Activated T-cell treated with anti-CD3 and anti-CD28 coated beads, Interleukin-2, amount 50 U/mL, for 24 hours (primary cell): Measurements from ENCODE around the gene HTRA2.
A peak's percentile ranks its signal among the peaks of the same experiment; 100 is the strongest.

ENCODE experiments used
- DNase-seq: peaks from one replicate; pipeline ENCODE4 v3.0.0-alpha.2; 2020
- H3K27ac Mint-ChIP-seq: 2 replicates; pipeline ENCODE4 v1.8.0; 2020; ENCODE audit warnings: mild to moderate bottlenecking, mixed read lengths
- H3K27me3 Mint-ChIP-seq: 2 replicates; pipeline ENCODE4 v1.8.0; 2020; ENCODE audit warnings: mixed read lengths
- H3K36me3 Mint-ChIP-seq: 2 replicates; pipeline ENCODE4 v1.8.0; 2020; ENCODE audit warnings: low read depth, mixed read lengths
- H3K4me1 Mint-ChIP-seq: 2 replicates; pipeline ENCODE4 v1.8.0; 2020; ENCODE audit warnings: low read depth, mixed read lengths
- H3K4me3 Mint-ChIP-seq: 2 replicates; pipeline ENCODE4 v1.8.0; 2020; ENCODE audit warnings: mild to moderate bottlenecking, moderate library complexity, mixed read lengths
- H3K9me3 Mint-ChIP-seq: 2 replicates; pipeline ENCODE4 v1.8.0; 2020; ENCODE audit warnings: mixed read lengths

HTRA2 gene

DNA sequence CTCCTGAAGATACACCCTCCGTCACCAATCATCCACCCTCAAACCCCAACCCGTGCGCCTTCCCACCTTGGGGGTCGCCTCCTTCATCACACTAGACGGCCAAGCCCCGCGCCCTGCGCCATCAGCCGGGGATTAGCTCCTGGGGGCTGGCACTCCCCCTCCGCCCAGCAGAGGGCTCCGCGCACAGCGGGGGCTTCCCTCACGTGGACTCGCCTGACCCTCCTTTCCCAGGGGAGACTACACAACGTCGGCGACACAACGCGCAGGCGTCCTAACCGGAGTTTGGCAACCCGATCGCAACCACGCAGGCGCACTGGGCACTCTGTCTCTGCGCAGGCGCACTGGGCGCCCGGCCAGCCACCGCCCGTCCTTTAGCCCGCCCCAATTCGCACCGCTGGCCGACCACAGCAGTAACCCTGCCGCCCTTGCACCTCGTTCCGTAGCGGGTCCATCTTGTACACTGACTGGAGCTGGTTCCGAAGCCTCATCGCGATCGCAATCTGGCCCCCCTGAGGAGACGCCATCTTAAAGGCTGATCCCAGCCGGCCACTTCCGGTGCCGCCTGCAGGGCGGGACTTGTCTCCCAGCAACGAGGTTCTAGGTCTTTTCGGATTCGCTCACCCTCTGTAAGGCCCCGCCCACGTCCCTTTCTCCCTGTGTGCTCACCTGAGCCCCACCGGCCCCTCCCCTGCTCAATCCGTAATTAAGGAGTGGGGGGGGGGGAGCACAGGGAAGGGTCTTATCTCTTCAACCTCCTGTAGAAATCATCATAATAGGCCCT lies 22.4 kb upstream of the HTRA2 start, which contains the start of gene PCGF1:
Gene PCGF1, minus strand, starts transcription at position 551 of the 781 bp plus-strand sequence. Its CDS starts 27 bp downstream, at position 524.
- peaks cover 55% of the 10 kb centered on the region for H3K27me3 Mint-ChIP-seq
- peaks cover 60% of the 10 kb centered on the region for H3K4me1 Mint-ChIP-seq
- peak within 1 kb of the TSS; percentile 99 for H3K27ac Mint-ChIP-seq
- H3K36me3 Mint-ChIP-seq: peaks cover 35% of the 10 kb centered on the region
- peak; percentile 99 for DNase-seq
- no peaks in the 10 kb centered on the region for H3K9me3 Mint-ChIP-seq
- peak within 1 kb of the TSS; percentile 93 for H3K4me3 Mint-ChIP-seq

DNA sequence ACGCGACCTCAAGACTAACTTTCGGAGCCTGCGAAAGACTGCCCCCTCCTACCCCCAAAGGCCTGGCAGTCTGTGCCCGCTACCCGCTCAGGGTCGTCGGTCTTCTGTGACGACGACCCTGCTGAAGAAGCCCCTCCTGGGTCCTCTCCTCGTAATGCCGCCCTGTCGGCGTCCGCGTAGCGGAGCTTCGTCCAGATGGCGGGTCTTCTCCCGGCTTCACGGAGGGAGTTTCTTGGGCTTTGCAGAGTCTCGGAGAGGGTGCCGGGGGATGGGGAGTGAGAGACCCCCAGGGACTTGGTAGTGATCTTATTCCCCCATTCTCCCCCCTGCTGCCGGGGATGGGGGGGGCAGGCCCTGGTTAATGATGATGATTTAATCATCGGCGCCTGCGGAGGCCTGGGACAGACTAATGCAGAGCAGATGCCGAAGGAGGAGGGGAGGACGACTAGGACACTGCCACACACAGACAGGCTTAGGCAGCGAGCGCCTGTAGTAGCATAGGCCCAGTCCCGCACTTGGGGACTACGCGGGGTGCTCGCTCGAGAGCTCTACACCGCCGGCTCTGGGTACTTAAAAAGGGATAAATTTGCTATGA lies 21.7 kb upstream of the HTRA2 start:
- Mint-ChIP-seq H3K4me3 (peak overlapping the region; percentile 93), H3K4me1 (peaks cover 53% of the 10 kb centered on the region), H3K27me3 (peaks cover 55% of the 10 kb centered on the region), H3K27ac (peak overlapping the region; percentile 99), H3K36me3 (peaks cover 35% of the 10 kb centered on the region), H3K9me3 (no peaks in the 10 kb centered on the region)
- no peak for DNase-seq

DNA sequence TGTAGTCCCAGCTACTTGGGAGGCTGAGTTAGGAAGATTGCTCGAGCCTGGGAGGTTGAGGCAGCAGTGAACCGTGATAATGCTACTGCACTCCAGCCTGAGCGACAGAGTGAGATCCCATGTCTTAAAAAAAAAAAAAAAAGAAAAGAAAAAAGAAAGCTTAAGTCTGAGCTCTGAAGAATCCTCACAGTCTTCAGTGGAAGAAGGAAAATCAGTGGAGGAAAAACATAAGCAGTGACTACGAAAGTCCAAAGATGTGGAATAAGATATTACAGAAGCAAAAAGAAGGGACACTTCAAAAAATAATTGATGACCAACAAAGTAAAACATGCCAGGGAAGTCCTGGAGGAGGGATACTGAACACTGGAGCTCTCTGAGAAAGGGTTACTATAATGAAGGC lies 19.5 kb upstream of the HTRA2 start:
- Mint-ChIP-seq H3K27me3 (peaks cover 46% of the 10 kb centered on the region), H3K4me3 (no peak overlapping the region), H3K9me3 (no peaks in the 10 kb centered on the region), H3K36me3 (peaks cover 23% of the 10 kb centered on the region), H3K4me1 (peaks cover 45% of the 10 kb centered on the region), H3K27ac (no peak overlapping the region)
- DNase-seq: no peak

DNA sequence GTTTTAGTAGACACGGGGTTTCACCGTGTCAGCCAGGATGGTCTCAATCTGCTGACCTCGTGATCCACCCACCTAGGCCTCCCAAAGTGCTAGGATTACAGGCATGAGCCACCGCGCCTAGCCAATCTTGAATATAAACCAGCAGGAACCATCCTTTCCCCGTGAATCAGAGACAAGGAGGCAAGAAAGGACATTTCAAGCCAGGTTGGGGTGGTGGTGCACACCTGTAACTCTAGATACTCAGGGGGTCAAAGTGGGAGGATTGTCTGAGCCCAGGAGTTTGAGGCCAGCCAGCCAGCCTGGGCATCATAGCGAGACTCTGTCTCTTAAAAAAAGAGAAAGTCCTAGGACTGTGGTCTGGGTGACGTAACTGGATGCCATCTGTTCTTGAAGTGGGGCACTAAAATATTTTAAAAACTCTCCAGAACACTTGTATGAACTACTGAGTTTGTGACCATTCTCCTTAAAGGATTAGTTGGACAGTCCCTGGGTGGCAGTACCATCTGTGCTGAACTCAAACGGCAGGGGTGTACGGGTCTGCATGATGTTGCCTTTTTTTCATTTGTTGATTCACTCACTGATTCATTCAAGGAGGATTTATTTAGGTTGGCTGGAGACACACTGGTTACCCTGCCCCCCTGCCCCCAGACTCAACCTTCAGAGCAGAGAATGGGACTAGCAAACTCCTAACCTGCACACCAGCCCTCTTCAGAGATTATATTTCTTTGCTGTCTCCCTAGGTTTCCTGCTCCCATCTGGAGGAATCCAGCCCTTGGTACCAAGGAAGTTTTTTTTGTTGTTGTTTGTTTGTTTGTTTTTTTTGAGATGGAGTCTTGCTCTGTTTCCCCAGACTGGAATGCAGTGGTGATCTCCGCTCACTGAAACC lies 18.4 kb upstream of the HTRA2 start:
- Mint-ChIP-seq H3K9me3 (no peaks in the 10 kb centered on the region), H3K4me3 (no peak overlapping the region), H3K27ac (no peak overlapping the region), H3K4me1 (peaks cover 44% of the 10 kb centered on the region), H3K36me3 (peaks cover 14% of the 10 kb centered on the region), H3K27me3 (peaks cover 51% of the 10 kb centered on the region)
- no peak for DNase-seq

DNA sequence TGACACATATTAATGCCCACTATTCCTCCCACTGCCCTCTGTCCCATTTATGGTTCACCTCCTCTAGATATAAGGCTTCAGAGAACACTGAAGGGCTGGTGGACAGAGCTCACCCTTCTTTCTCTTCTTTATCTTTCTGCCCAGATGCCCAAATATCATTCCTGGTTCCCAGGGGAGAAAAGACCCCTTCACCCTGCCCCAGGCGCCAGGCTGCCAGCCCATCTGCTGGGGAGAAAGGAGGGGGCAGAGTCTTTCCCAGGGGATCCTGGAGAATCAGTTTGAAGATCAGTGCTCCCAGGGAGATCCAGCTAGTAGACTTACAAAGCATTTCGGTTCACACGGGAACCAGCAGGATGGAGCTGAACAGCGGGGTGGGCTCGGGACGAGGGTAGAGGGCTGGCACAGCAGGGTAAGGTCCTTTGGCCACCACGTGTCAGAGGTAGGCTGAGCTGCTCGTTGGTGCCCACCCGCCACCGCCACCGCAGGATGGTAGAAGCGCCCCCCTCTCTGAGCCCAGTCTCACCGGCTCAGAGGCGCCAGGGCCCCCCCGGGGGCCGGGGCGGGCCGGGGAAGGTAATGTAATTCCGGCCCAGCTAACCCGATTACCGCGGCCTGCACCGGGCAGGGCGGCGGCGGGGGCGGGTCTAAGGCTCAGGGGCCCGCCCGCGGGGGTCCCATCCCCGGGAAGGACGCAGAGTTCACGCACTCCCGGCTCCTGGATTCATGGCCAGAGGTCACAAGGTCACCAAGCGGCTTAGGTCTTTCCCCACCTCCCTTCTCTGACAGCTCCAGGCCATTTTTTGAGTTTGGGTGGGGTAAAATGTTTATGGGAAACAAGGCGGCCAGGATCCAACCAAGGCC lies 16.8 kb upstream of the HTRA2 start:
- Mint-ChIP-seq H3K27me3 (peaks cover 63% of the 10 kb centered on the region), H3K27ac (no peak overlapping the region), H3K4me3 (no peak overlapping the region), H3K36me3 (no peaks in the 10 kb centered on the region), H3K9me3 (no peaks in the 10 kb centered on the region), H3K4me1 (peaks cover 37% of the 10 kb centered on the region)
- DNase-seq: no peak

DNA sequence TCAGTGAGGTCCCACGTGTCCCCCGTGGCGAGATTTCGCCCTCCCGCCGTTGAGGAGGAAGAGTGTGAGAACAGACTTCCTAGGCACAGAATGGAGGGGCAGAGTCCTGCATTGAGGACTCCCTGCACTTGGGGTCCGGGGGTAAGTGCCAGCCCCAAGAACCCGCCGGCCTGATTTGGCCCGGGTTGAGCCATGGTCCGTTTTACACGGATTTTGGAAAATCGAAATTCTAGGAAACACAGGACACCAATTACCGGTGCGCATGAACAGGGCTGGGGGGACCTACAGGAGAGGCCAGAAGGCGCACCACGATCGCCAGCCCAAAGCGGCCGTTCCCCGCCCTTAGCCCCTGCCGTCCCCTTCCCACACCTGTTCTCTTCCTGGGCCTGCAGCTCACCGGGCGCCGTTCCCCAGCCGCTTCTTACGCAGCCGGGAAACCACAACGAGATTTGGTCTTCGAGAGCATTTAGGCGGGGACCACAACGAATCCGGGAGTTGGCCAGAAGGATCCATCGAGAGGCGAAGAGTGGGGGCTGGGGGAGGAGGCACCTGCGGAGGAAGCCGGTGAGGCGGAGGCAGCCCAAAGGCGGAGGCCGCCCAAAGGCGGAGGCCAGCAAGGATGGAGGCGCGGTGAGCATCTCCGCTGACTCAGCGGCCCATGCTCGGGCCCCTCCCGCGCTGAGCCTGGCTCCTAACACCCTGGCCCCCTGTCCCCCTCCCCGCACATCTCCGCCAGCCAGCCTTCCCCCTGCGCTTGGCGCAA lies 15.9 kb upstream of the HTRA2 start:
- H3K36me3 Mint-ChIP-seq: no peaks in the 10 kb centered on the region
- peak; percentile 64 for DNase-seq
- no peaks in the 10 kb centered on the region for H3K9me3 Mint-ChIP-seq
- H3K27me3 Mint-ChIP-seq: peaks cover 71% of the 10 kb centered on the region
- H3K4me1 Mint-ChIP-seq: peaks cover 29% of the 10 kb centered on the region
- no peak overlapping the region for H3K27ac Mint-ChIP-seq
- H3K4me3 Mint-ChIP-seq: peak overlapping the region; percentile 33

DNA sequence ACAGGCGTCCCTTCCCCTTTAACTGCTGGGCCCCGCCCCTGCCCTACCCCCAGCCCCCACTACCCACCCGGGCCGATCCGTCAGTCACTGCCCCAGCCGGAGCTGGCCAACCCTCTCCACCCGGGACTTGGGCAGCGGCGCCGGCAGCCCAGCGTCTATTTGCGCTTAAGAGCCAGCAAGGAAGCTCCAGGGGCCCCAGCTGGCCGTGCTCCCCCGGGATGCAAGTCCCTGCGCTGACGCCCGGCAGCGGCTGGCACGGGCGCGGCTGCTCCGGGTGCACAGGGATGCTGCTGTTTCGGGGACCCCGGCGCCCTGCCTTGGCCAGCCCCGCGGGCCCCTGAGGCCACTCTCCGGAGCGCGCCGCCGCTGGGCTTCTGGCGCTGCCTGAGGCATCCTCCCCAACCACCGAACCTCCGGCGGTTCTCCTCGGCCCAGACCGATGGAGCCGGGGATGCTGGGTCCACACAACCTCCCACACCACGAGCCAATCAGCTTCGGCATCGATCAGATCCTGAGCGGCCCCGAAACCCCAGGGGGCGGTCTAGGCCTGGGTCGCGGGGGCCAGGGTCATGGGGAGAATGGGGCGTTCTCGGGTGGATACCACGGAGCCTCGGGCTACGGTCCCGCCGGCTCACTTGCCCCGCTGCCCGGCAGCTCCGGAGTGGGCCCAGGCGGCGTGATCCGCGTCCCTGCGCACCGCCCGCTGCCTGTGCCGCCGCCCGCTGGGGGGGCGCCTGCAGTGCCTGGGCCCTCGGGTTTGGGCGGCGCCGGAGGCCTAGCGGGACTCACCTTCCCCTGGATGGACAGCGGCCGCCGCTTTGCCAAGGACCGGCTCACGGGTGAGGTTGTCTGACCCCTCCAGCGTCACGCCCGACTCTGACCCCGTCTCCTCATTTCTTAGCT lies 15.1 kb upstream of the HTRA2 start, which contains the start of gene TLX2:
Gene TLX2, plus strand, starts transcription at position 83 of the 903 bp plus-strand sequence. Its CDS starts 357 bp downstream, at position 440.
- no peak for DNase-seq
- Mint-ChIP-seq H3K9me3 (no peaks in the 10 kb centered on the region), H3K27ac (peak within 1 kb of the TSS; percentile 14), H3K4me3 (peak within 1 kb of the TSS; percentile 55), H3K36me3 (no peaks in the 10 kb centered on the region), H3K4me1 (peaks cover 29% of the 10 kb centered on the region), H3K27me3 (peaks cover 79% of the 10 kb centered on the region)

DNA sequence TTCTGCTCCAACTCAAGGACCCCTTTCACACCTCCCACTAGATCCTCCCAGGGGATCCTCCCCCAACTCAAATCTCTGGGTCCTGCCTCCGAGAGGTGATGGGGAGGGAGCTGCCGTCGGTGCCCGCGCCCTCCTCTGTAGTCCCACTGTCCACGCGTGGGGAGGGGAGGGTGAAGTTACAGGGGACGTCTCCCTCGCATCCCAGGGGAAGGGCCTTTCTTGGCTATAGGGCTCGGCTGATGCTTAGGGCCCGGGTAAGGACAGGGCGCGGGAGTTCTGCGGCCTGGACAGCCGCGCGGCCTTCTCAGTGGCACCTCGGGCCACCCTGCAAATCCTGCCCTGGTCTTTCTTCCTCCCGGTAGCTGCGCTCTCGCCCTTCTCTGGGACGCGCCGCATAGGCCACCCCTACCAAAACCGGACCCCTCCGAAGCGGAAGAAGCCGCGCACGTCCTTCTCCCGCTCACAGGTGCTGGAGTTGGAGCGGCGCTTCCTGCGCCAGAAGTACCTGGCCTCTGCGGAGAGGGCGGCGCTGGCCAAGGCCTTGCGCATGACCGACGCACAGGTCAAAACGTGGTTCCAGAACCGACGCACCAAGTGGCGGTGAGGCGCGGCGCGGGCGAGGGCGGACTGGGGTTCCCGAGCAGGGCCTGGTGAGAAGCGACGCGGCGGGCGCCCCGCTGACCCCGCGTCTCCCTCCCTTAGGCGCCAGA lies 14.3 kb upstream of the HTRA2 start:
- H3K27me3 Mint-ChIP-seq: peaks cover 87% of the 10 kb centered on the region
- H3K27ac Mint-ChIP-seq: peak overlapping the region; percentile 14
- H3K36me3 Mint-ChIP-seq: no peaks in the 10 kb centered on the region
- DNase-seq: no peak
- H3K4me3 Mint-ChIP-seq: peak overlapping the region; percentile 55
- no peaks in the 10 kb centered on the region for H3K9me3 Mint-ChIP-seq
- H3K4me1 Mint-ChIP-seq: peaks cover 29% of the 10 kb centered on the region

DNA sequence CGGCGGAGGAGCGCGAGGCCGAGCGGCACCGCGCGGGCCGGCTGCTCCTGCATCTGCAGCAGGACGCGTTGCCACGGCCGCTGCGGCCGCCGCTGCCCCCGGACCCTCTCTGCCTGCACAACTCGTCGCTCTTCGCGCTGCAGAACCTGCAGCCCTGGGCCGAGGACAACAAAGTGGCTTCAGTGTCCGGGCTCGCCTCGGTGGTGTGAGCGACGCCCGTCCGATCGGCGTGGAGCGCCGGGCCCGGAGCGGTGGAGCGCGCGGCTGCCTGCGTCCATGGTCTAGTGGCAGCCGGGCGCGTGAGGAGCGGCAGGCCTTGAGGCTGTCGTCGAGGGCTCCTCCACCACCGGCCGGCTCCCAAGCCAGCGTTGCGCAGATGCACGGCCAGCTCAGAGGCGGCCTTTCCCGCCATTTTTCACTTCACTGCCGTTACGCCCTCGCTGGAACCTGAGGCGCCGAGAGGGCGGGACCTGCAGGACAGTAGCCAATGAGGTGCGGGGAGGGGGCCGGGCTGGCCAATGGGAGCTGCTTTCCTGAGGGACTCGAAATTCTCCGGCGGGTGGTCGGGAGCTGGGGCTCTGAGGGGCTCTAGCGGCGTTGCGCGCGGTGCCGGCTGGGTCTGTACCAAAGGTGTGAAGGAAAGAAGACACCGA lies 13.6 kb upstream of the HTRA2 start:
- Mint-ChIP-seq H3K27me3 (peaks cover 87% of the 10 kb centered on the region), H3K27ac (no peak overlapping the region), H3K4me3 (peak overlapping the region; percentile 48), H3K4me1 (peaks cover 26% of the 10 kb centered on the region), H3K36me3 (no peaks in the 10 kb centered on the region), H3K9me3 (no peaks in the 10 kb centered on the region)
- DNase-seq: peak; percentile 87

DNA sequence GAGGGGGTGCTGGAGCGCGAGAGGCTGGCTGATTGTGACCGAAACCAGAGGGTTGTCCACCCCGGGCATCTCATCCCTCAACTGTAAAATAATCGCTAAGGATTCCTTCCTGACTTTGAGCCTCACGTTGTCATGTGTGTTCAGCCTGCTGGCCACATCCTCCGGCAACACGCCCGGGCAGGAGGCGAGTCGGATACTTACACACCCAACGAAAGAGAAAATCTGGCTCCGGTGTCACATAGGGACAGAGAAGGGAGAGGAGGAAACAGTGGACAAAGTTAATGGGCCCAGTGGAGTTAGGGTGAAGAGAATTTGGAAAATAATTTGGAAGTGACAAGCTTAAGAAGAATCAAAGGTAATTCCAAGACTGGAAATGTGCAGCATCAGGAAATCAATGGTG lies 13.1 kb upstream of the HTRA2 start:
- Mint-ChIP-seq H3K36me3 (no peaks in the 10 kb centered on the region), H3K4me1 (peaks cover 25% of the 10 kb centered on the region), H3K27me3 (peaks cover 81% of the 10 kb centered on the region), H3K27ac (no peak overlapping the region), H3K4me3 (peak overlapping the region; percentile 48), H3K9me3 (no peaks in the 10 kb centered on the region)
- no peak for DNase-seq

DNA sequence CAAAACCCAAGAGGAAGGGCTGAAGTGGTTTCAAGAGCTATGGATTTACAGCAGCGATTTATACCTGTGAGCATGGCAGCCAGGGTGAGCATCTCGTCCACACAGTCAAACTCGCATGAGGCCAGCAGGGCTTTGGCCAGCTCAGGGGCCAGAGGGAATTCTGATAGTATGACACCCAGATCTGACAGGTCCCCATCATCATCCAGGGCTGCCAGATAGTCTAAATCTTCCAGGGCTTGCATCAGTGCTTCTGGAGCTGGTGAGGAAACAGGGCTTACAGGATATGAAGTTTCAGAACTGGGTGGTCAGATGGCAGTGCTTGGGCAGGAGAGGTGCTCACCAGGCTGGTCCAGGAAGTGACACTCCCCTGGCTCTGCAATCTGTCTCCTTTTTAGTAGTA lies 7.2 kb upstream of the HTRA2 start:
- peaks cover 33% of the 10 kb centered on the region for H3K27me3 Mint-ChIP-seq
- peaks cover 14% of the 10 kb centered on the region for H3K4me1 Mint-ChIP-seq
- H3K4me3 Mint-ChIP-seq: no peak overlapping the region
- no peak for DNase-seq
- H3K9me3 Mint-ChIP-seq: no peaks in the 10 kb centered on the region
- peaks cover 26% of the 10 kb centered on the region for H3K36me3 Mint-ChIP-seq
- no peak overlapping the region for H3K27ac Mint-ChIP-seq

DNA sequence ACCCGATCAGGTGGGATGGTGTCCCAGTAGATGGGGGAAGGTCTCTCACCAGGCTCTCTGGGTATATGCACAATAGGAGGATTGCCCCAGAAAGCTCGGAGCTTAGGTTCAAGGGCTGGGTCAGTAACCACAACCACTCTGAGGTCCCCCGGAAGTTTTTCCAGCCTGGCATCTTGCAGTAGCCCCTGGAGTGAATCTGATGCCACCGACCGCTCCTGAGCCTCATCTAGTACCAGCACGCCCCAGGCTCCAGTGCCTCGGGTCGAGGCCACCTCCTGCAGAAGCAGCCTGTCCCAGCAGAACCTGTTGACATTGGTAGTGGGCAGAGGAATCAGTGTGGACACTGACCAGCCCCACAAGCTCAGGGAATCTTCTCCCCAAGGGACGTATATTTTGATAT lies 5.7 kb upstream of the HTRA2 start:
- no peak for DNase-seq
- H3K27ac Mint-ChIP-seq: no peak overlapping the region
- peaks cover 18% of the 10 kb centered on the region for H3K27me3 Mint-ChIP-seq
- H3K9me3 Mint-ChIP-seq: no peaks in the 10 kb centered on the region
- H3K36me3 Mint-ChIP-seq: peaks cover 41% of the 10 kb centered on the region
- H3K4me3 Mint-ChIP-seq: no peak overlapping the region
- H3K4me1 Mint-ChIP-seq: peaks cover 23% of the 10 kb centered on the region
